ENCODE results near the gene MAML3. TPM values are rescaled to one million over a fixed set of nuclear protein-coding genes. Genes with fewer than 3 reads are reported as not detected.

The MAML3 gene
- total RNA-seq, 1 donor from 2014 or later: 24.8 TPM

DNA sequence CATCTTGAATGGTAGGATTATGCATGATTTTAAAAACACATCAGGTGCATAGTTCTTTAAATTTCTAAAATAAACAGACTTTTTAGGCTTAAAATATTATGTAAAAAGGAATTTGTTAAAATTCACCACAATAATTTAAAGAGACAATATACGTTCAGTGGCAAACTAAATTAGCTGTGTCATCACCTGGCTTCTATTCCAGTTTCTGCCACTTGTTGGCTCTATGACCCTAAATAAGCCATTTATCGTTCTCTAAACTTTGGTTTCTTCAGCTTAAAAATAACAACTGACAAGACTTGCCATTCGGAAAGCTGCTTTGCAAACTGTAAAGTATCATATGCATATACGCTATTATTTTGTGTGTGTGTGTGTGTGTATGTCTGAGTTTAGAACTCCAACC, 347.1 kb downstream of the MAML3 start:
- peak overlapping the region; percentile 95 for H3K27ac Mint-ChIP-seq
- H3K4me1 Mint-ChIP-seq: peaks cover 46% of the 10 kb centered on the region
- TF ChIP-seq, protein P1, sequence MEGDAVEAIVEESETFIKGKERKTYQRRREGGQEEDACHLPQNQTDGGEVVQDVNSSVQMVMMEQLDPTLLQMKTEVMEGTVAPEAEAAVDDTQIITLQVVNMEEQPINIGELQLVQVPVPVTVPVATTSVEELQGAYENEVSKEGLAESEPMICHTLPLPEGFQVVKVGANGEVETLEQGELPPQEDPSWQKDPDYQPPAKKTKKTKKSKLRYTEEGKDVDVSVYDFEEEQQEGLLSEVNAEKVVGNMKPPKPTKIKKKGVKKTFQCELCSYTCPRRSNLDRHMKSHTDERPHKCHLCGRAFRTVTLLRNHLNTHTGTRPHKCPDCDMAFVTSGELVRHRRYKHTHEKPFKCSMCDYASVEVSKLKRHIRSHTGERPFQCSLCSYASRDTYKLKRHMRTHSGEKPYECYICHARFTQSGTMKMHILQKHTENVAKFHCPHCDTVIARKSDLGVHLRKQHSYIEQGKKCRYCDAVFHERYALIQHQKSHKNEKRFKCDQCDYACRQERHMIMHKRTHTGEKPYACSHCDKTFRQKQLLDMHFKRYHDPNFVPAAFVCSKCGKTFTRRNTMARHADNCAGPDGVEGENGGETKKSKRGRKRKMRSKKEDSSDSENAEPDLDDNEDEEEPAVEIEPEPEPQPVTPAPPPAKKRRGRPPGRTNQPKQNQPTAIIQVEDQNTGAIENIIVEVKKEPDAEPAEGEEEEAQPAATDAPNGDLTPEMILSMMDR (IDR thresholded peaks at IDR 0.05; ENCODE audit: unreplicated experiment): no peak
- DNase-seq (ENCODE audit: low spot score in 2 of 2, unreplicated experiment in 2 of 2): no peak
- no peak overlapping the region for H3K4me3 Mint-ChIP-seq
- no peaks in the 10 kb centered on the region for H3K27me3 Mint-ChIP-seq (ENCODE audit: low read depth)
- H3K9me3 Mint-ChIP-seq: peaks cover 9% of the 10 kb centered on the region
- H3K36me3 Mint-ChIP-seq: peaks cover 12% of the 10 kb centered on the region

DNA sequence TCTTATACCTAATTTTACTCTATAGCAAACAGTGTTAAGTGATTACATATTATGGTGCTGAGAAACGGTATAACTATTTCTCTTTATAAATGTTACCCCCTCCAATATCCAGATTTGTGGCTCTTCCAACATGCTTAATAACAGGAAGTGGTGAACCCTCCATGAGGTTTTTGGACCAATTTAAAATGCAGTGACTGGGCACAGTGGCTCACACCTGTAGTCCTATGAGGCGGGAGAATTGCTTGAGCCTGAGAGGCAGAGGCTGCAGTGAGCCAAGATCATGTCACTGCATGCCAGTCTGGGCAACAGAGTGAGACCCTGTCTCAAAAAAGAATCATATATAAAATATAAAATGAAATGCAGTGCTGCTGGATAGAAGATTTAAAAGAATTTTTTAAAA, 351.1 kb downstream of the MAML3 start:
- no peak for DNase-seq (ENCODE audit: low spot score in 2 of 2, unreplicated experiment in 2 of 2)
- TF ChIP-seq, protein P1 (IDR thresholded peaks at IDR 0.05; ENCODE audit: unreplicated experiment): no peak
- Mint-ChIP-seq H3K4me1 (peaks cover 61% of the 10 kb centered on the region), H3K36me3 (no peaks in the 10 kb centered on the region), H3K4me3 (no peak overlapping the region), H3K27me3 (ENCODE audit: low read depth) (no peaks in the 10 kb centered on the region), H3K27ac (no peak overlapping the region), H3K9me3 (no peaks in the 10 kb centered on the region)

DNA sequence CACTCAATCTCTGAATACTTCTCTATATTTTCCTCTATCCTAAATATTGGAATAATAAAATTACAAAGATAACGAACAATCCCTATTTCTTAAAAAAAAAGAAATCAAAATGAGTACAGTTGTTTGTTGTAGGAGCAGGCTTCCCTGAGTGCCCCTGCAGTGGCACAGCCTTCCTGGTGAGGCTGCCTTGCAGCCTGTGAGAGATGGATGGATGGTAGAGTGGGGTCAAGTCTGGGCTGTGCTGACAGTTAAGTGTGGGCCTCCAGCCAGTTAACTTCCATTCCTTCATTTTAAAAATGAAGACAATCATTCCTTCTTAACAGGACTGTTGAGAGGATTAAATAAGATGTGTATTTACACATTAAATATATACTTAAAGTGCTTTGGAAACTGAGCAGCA, 351.5 kb downstream of the MAML3 start:
- Mint-ChIP-seq H3K4me1 (peaks cover 58% of the 10 kb centered on the region), H3K27ac (no peak overlapping the region), H3K36me3 (no peaks in the 10 kb centered on the region), H3K27me3 (ENCODE audit: low read depth) (no peaks in the 10 kb centered on the region), H3K9me3 (no peaks in the 10 kb centered on the region), H3K4me3 (no peak overlapping the region)
- DNase-seq (ENCODE audit: low spot score in 2 of 2, unreplicated experiment in 2 of 2): no peak
- TF ChIP-seq, protein P1 (IDR thresholded peaks at IDR 0.05; ENCODE audit: unreplicated experiment): no peak

DNA sequence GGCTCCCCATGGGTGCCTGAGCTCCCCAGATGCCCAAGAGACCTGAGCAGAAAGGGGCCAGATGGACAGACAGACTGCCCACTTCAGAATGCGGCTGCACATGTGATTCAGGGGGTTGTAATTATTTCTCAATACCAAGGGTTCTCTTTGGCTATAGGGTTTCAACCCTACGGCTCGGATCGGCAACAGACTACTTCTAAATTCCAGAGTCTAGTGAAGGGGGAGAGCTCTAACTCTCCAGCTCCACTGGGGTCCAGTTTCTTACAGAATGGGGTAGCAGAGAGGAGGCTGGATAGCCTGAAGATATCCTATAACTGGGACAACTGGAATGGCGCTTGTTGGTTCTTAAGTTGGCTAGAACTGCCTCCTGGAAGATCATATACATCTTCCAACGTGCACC, 352.1 kb downstream of the MAML3 start:
- H3K9me3 Mint-ChIP-seq: no peaks in the 10 kb centered on the region
- H3K4me1 Mint-ChIP-seq: peaks cover 57% of the 10 kb centered on the region

DNA sequence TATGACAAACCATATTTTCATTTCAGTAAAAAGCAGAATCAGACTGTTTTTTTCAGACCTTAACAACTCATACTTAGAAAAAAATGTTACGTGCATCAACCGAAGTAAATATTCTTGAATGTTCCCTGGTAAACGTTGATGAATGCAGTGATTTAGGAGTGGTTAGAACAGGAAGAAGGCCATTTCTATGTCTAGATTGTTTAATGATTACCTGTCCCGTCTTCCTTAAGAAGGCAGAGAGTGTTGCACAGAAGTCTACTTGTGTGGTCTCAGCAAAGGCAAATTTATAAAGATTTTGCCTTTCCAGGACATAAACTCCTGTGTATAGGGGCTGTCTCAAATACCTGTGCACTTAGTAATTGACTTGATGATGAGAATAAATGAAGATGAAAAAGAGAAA, 353.9 kb downstream of the MAML3 start:
- Mint-ChIP-seq H3K9me3 (no peaks in the 10 kb centered on the region), H3K27me3 (ENCODE audit: low read depth) (no peaks in the 10 kb centered on the region), H3K27ac (peak overlapping the region; percentile 55), H3K4me3 (no peak overlapping the region), H3K4me1 (peaks cover 72% of the 10 kb centered on the region), H3K36me3 (no peaks in the 10 kb centered on the region)
- TF ChIP-seq, protein P1 (IDR thresholded peaks at IDR 0.05; ENCODE audit: unreplicated experiment): no peak
- no peak for DNase-seq (ENCODE audit: low spot score in 2 of 2, unreplicated experiment in 2 of 2)

More for the DNA sequence above, 352.1 kb downstream of the MAML3 start:
- Mint-ChIP-seq H3K36me3 (no peaks in the 10 kb centered on the region), H3K4me3 (no peak overlapping the region), H3K27ac (no peak overlapping the region), H3K27me3 (ENCODE audit: low read depth) (no peaks in the 10 kb centered on the region)
- DNase-seq (ENCODE audit: low spot score in 2 of 2, unreplicated experiment in 2 of 2): no peak
- TF ChIP-seq, protein P1 (IDR thresholded peaks at IDR 0.05; ENCODE audit: unreplicated experiment): no peak

DNA sequence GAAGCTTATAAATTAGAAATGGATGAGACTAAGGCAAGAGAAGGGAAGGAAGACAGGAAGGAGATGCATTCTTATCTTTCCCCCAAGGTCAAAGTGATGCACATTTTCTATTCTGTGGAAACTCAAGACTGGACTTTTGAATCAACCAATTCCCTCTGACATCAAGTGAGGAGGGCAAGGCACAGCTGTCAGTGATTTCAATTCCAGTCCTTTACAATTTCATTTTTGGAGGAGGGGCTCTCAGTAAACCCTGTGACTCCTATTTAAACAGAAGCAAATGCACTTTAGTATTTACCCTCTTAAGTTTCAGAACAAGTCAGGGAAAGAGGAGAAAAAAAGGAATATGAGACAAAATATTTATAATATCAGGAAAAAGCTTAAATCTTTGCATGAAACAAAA, 354.4 kb downstream of the MAML3 start:
- no peak overlapping the region for H3K4me3 Mint-ChIP-seq
- peak overlapping the region; percentile 71 for H3K27ac Mint-ChIP-seq
- no peak for DNase-seq (ENCODE audit: low spot score in 2 of 2, unreplicated experiment in 2 of 2)
- H3K4me1 Mint-ChIP-seq: peaks cover 75% of the 10 kb centered on the region
- no peaks in the 10 kb centered on the region for H3K27me3 Mint-ChIP-seq (ENCODE audit: low read depth)
- H3K9me3 Mint-ChIP-seq: no peaks in the 10 kb centered on the region
- TF ChIP-seq, protein P1 (IDR thresholded peaks at IDR 0.05; ENCODE audit: unreplicated experiment): no peak
- no peaks in the 10 kb centered on the region for H3K36me3 Mint-ChIP-seq

Measured in mesothelial cell of epicardium (in vitro differentiated cells).